ENCODE measurements around the gene GPSM1.
"Not testable (repeated sequence)": the region's sequence is repeated elsewhere in the genome, so short reads cannot be mapped to it uniquely, and the experiment has no call there.

GPSM1 gene

GRCh38 chr9:136316271-136316751, 11.0 kb upstream of the GPSM1 start:
- H3K36me3 ChIP-seq = no peaks in the 10 kb centered on the region
- H3K27ac ChIP-seq = no peak overlapping the region
- peaks cover 20% of the 10 kb centered on the region for H3K9me3 ChIP-seq (ENCODE audit: severe bottlenecking)
- no peaks in the 10 kb centered on the region for H3K27me3 ChIP-seq (ENCODE audit: insufficient read depth, low read depth, severe bottlenecking)
- DNase-seq = no peak
- H3K4me3 ChIP-seq (ENCODE audit: low read depth, low read length) = no peak overlapping the region
- TF ChIP-seq CTCF (IDR thresholded peaks at IDR 0.05; ENCODE audit: low read depth, low read length) = no peak

GRCh38 chr9:136316896-136317676, 10.3 kb upstream of the GPSM1 start:
- no peak for TF ChIP-seq CTCF (IDR thresholded peaks at IDR 0.05; ENCODE audit: low read depth, low read length)
- no peak overlapping the region for H3K4me3 ChIP-seq (ENCODE audit: low read depth, low read length)
- DNase-seq = no peak
- H3K27ac ChIP-seq = peak overlapping the region; percentile 20
- H3K36me3 ChIP-seq = no peaks in the 10 kb centered on the region
- H3K9me3 ChIP-seq (ENCODE audit: severe bottlenecking) = peaks cover 20% of the 10 kb centered on the region
- H3K27me3 ChIP-seq (ENCODE audit: insufficient read depth, low read depth, severe bottlenecking) = no peaks in the 10 kb centered on the region

- H3K27ac ChIP-seq = no peak overlapping the region
- no peaks in the 10 kb centered on the region for H3K36me3 ChIP-seq
- H3K27me3 ChIP-seq (ENCODE audit: insufficient read depth, low read depth, severe bottlenecking) = no peaks in the 10 kb centered on the region
- no peak for DNase-seq
- H3K9me3 ChIP-seq (ENCODE audit: severe bottlenecking) = peaks cover 20% of the 10 kb centered on the region
- TF ChIP-seq CTCF (IDR thresholded peaks at IDR 0.05; ENCODE audit: low read depth, low read length) = no peak
- no peak overlapping the region for H3K4me3 ChIP-seq (ENCODE audit: low read depth, low read length)
Measured at GRCh38 chr9:136317695-136318094, 9.6 kb upstream of the GPSM1 start.

- Histone ChIP-seq H3K27me3 (ENCODE audit: insufficient read depth, low read depth, severe bottlenecking) (no peaks in the 10 kb centered on the region), H3K27ac (no peak overlapping the region), H3K4me3 (ENCODE audit: low read depth, low read length) (no peak overlapping the region), H3K36me3 (no peaks in the 10 kb centered on the region), H3K9me3 (ENCODE audit: severe bottlenecking) (peaks cover 20% of the 10 kb centered on the region)
- DNase-seq = no peak
- no peak for TF ChIP-seq CTCF (IDR thresholded peaks at IDR 0.05; ENCODE audit: low read depth, low read length)
Measured at GRCh38 chr9:136318111-136318775, 9.1 kb upstream of the GPSM1 start.

- no peak overlapping the region for H3K4me3 ChIP-seq (ENCODE audit: low read depth, low read length)
- TF ChIP-seq CTCF (IDR thresholded peaks at IDR 0.05; ENCODE audit: low read depth, low read length) = no peak
- no peaks in the 10 kb centered on the region for H3K27me3 ChIP-seq (ENCODE audit: insufficient read depth, low read depth, severe bottlenecking)
- H3K9me3 ChIP-seq (ENCODE audit: severe bottlenecking) = peaks cover 20% of the 10 kb centered on the region
- H3K36me3 ChIP-seq = no peaks in the 10 kb centered on the region
- DNase-seq = no peak
- no peak overlapping the region for H3K27ac ChIP-seq
Measured at GRCh38 chr9:136318776-136319241, 8.5 kb upstream of the GPSM1 start.

GRCh38 chr9:136319244-136319643, 8.1 kb upstream of the GPSM1 start:
- DNase-seq; H3K27me3 ChIP-seq (ENCODE audit: insufficient read depth, low read depth, severe bottlenecking); H3K36me3 ChIP-seq; H3K4me3 ChIP-seq (ENCODE audit: low read depth, low read length); H3K27ac ChIP-seq: not testable (repeated sequence)
- peaks cover 20% of the 10 kb centered on the region for H3K9me3 ChIP-seq (ENCODE audit: severe bottlenecking)

GRCh38 chr9:136319955-136320354, 7.4 kb upstream of the GPSM1 start:
- H3K9me3 ChIP-seq (ENCODE audit: severe bottlenecking) = peaks cover 17% of the 10 kb centered on the region
- H3K36me3 ChIP-seq; H3K4me3 ChIP-seq (ENCODE audit: low read depth, low read length); H3K27ac ChIP-seq; H3K27me3 ChIP-seq (ENCODE audit: insufficient read depth, low read depth, severe bottlenecking); DNase-seq: not testable (repeated sequence)

GRCh38 chr9:136320972-136321371, 6.4 kb upstream of the GPSM1 start:
- not testable (repeated sequence) for H3K27ac ChIP-seq; H3K4me3 ChIP-seq (ENCODE audit: low read depth, low read length); H3K27me3 ChIP-seq (ENCODE audit: insufficient read depth, low read depth, severe bottlenecking)

More at GRCh38 chr9:136320972-136321371, 6.4 kb upstream of the GPSM1 start:
- not testable (repeated sequence) for H3K36me3 ChIP-seq; H3K9me3 ChIP-seq (ENCODE audit: severe bottlenecking); DNase-seq

Measured in WERI-Rb-1 (cell line).